Adrenal gland (tissue), 19 donors: Measurements from ENCODE around the gene DAPK2. TPM values are rescaled to one million over a fixed set of nuclear protein-coding genes. Genes with fewer than 3 reads are reported as not detected.

Experiments
- DNase-seq, 7 donors: peaks; one replicate each; pipeline ENCODE4 v3.0.0-alpha.2; 2019 to 2020
- H3K27ac ChIP-seq, 5 donors: fragments of 200-600 bp; sonication (generic) in 4 of 5; 1 replicate in 3 of 5; 2 replicates in 2 of 5; pipeline versions ENCODE4 v1.5.1 to v1.8.0; 2016 to 2020; ENCODE audit warnings: mild to moderate bottlenecking in 1 of 5
- H3K27me3 ChIP-seq: fragments of 200-600 bp; 2 replicates; pipeline ENCODE4 v1.8.0; 2021
- H3K36me3 ChIP-seq, 2 donors: fragments of 200-600 bp; replicated peaks in 1 of 2; 1 replicate in 1 of 2; 2 replicates in 1 of 2; pipeline versions ENCODE4 v1.5.1 to v1.8.0; 2018 to 2022
- H3K4me1 ChIP-seq, 2 donors: fragments of 200-600 bp; replicated peaks in 1 of 2; 1 replicate in 1 of 2; 2 replicates in 1 of 2; pipeline versions ENCODE4 v1.5.1 to v1.8.0; 2018 to 2021
- H3K4me3 ChIP-seq, 4 donors: fragments of 200-600 bp; sonication (generic) in 3 of 4; one replicate each; pipeline ENCODE4 v1.5.1; 2016 to 2018
- H3K9me3 ChIP-seq, 3 donors: fragments of 200-600 bp; sonication (generic) in 1 of 3; replicated peaks in 1 of 3; 1 replicate in 2 of 3; 2 replicates in 1 of 3; pipeline versions ENCODE4 v1.5.1 to v1.8.0; 2016 to 2021
- CTCF ChIP-seq, 6 experiments: fragments of 450-650 bp in 4 of 6; fragments of 200-600 bp in 2 of 6; sonication (generic) in 1 of 6; IDR thresholded peaks; 1 replicate in 5 of 6; 2 replicates in 1 of 6; pipeline versions ENCODE4 v1.5.1 to v1.8.0; 2016 to 2021; ENCODE audit warnings: antibody characterized with exemption in 6 of 6, mild to moderate bottlenecking in 2 of 6, moderate library complexity in 1 of 6
- POLR2A ChIP-seq, 2 donors: fragments of 450-650 bp; IDR thresholded peaks; one replicate each; pipeline ENCODE4 v1.6.1; 2017; ENCODE audit warnings: antibody characterized with exemption in 2 of 2, mild to moderate bottlenecking in 2 of 2, moderate library complexity in 1 of 2
- WGBS, 4 donors: extraction: QIAGEN DNeasy Blood & Tissue Kit in 2 of 4; methylation state at CpG; one replicate each; pipeline versions ENCODE4 v1.1.5 to v1.1.7; 2013 to 2017; 5-methylcytosine and 5-hydroxymethylcytosine counted together
- intact Hi-C, 2 donors: fragments of 100-400 bp; cut with DNase I; formaldehyde crosslinking; loops; one replicate each; pipeline versions ENCODE4 v1.14.1 to v1.15.0; 2022 to 2023
- long read RNA-seq, 10 donors: library from polyadenylated mRNA in 3 of 10; unstranded in 2 of 10; stranded (forward) in 1 of 10; transcript quantifications; one replicate each; pipeline ENCODE4 v2.0.0 and lab custom pipeline, GENCODE V29; 2021 to 2026
- polyA plus RNA-seq, 3 donors: library from polyadenylated mRNA; stranded (reverse); fragments of 200-250 nt in 2 of 3; fragments of 350-450 nt in 1 of 3; fragmentation: Illumina TruSeq in 1 of 3; extraction: RNeasy Lipid Tissue Mini Kit (QIAGEN cat#74804) in 1 of 3; gene quantifications; one replicate each; pipeline ENCODE4 v1.2.3, GENCODE V29; 2013 to 2014
- total RNA-seq, 9 donors: library from RNA; depleted of rRNA in 4 of 9; stranded (reverse); fragments of >200 nt in 4 of 9; fragments of 120-200 nt in 1 of 9; fragmentation: NEBNext Ultra II Directional in 1 of 9; extraction: Animal tissue kit (Norgen Biotek cat#: 25700) in 1 of 9; gene quantifications; one replicate each; pipeline versions ENCODE4 v1.1.0 to v1.2.4, GENCODE V29; 2013 to 2023
- donor health status: healthy with polysubstance abuse.
- donor health status: Bipolar disorder and iron deficiency.
- donor health status: DM: yes; HTN: yes; CAD: no.
- donor health status: DM: no; HTN: no; CAD: no.
- donor health status: DM: no; HTN: no; CAD: no.
- donor health status: DM: yes; HTN: yes; CAD: no.

The DAPK2 gene
- 1 to 10 TPM; 1.2 to 8.4 (median 5.9) TPM for total RNA-seq
- 1 to 10 TPM in 2 of 3 donors, under 1 TPM in 1; 0.97 to 8.7 (median 6.4) TPM for polyA plus RNA-seq
- long read RNA-seq, donor 1: 0 reads
- long read RNA-seq, donor 2: 0 reads
- long read RNA-seq, donor 3: 0 reads
- long read RNA-seq, donor 4, partial matches to known transcripts: 0 of 3 reads
- long read RNA-seq, donor 4, other reads (novel, unspliced or antisense): 0 of 3 reads
- long read RNA-seq, donor 5, transcript DAPK2-202 (12 exons, 1,741 nt): major isoform, 7 of 10 reads
- long read RNA-seq, donor 5, partial matches to known transcripts: 2 of 10 reads
- long read RNA-seq, donor 5, other reads (novel, unspliced or antisense): 1 of 10 reads
- long read RNA-seq, donor 6, partial matches to known transcripts: 0 of 1 reads
- long read RNA-seq, donor 6, other reads (novel, unspliced or antisense): 0 of 1 reads
- long read RNA-seq, donor 7: 0 reads
- long read RNA-seq, donor 8: 0 reads
- long read RNA-seq, donor 9: 0 reads
- long read RNA-seq, donor 10: 0 reads

DNA sequence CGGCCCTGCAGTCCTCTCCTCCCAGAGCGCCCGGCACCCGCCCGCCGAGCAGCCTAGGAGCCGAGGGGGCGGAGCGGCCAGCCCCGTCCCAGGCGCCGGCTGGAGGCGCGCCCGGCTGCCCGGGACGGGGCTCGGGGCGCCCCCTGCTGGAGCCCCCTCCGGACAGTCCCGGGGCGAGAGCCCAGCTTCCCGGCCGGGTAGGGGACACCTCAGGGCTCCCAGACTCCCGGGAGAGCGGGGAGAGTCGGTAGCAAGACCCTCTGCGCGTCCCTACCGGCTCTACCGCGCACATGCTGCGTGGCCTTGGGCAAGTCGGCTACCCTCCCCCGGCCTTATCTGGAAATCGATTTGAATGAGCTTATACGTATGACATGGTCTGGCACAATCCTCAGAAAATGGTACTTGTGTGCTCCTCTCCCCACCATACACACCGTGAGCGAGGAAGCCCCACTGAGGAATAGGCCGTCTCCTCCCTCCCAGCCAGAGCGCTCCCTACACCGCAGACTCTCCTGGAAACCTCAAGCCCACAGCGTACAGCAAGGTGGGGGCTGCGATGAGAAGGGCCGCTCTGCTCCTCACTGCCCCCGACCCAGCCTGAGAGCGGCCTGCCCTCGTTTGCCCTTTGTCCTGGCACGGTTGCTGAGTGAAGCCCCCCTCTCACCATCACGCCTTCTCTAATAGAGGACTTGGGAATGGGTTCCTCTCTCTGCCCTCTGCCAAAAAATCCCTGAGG lies at the start of gene DAPK2:
DAPK2 (minus strand) TSS at position 65 of the 733 bp plus-strand sequence. CDS start 6,224 bp downstream, outside the sequence.
- H3K36me3 ChIP-seq: no peaks in the 10 kb centered on the region
- no peaks in the 10 kb centered on the region for H3K27me3 ChIP-seq
- intact Hi-C loops: loop anchor here (5.0 to 10.0 kb wide), 4 partner anchors 104 to 292 kb away; no protein-coding TSS in a partner anchor
- peak within 1 kb of the TSS in 1 of 5 donors; percentile 70 for H3K27ac ChIP-seq
- H3K9me3 ChIP-seq: no peaks in the 10 kb centered on the region
- H3K4me3 ChIP-seq: peak within 1 kb of the TSS in 2 of 4 donors; percentile 32 to 91
- peak in 1 of 2 donors; percentile 22 for TF ChIP-seq POLR2A (IDR thresholded peaks at IDR 0.05)
- TF ChIP-seq CTCF (IDR thresholded peaks at IDR 0.05): peak; percentile 22 to 82 (median 60)
- peaks cover 0 to 3% of the 10 kb centered on the region in 2 donors for H3K4me1 ChIP-seq
- WGBS, 4 donors: 9 to 60% (median 19%) methylated on average over 2 to 50 of the region's 50 CpGs
- DNase-seq: peak; percentile 59 to 79 (median 70)

DNA sequence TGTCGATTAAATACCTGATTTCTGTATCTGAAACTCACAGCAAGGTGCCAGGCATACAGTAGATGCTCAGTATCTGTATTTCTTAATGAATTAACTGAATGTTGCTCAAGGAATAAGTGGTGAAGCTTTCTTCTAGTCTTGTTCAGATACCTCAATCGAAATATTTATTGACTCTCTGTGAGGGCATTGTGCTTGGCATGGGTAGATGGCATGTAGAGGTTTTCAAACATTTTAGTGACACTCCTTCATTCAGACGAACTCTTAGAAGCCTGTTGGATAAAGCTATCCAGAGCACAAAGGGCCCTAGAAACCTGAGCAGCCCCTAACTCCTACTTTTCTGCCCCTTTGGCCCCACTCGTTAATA lies 49.1 kb upstream of the DAPK2 start:
- 34 to 48% (median 41%) methylated on average over 4 of the region's 4 CpGs for WGBS, 4 donors
- H3K4me3 ChIP-seq: peak overlapping the region in 1 of 4 donors; percentile 76
- DNase-seq: no peak
- no peaks in the 10 kb centered on the region for H3K36me3 ChIP-seq
- no peaks in the 10 kb centered on the region for H3K9me3 ChIP-seq
- no peaks in the 10 kb centered on the region for H3K27me3 ChIP-seq
- H3K27ac ChIP-seq: peak overlapping the region in 4 of 5 donors; percentile 55 to 96 (median 86)
- intact Hi-C loops: no loop called here
- H3K4me1 ChIP-seq: peaks cover 53 to 64% of the 10 kb centered on the region in 2 donors
- TF ChIP-seq CTCF (IDR thresholded peaks at IDR 0.05) (no peak), POLR2A (IDR thresholded peaks at IDR 0.05) (no peak)

DNA sequence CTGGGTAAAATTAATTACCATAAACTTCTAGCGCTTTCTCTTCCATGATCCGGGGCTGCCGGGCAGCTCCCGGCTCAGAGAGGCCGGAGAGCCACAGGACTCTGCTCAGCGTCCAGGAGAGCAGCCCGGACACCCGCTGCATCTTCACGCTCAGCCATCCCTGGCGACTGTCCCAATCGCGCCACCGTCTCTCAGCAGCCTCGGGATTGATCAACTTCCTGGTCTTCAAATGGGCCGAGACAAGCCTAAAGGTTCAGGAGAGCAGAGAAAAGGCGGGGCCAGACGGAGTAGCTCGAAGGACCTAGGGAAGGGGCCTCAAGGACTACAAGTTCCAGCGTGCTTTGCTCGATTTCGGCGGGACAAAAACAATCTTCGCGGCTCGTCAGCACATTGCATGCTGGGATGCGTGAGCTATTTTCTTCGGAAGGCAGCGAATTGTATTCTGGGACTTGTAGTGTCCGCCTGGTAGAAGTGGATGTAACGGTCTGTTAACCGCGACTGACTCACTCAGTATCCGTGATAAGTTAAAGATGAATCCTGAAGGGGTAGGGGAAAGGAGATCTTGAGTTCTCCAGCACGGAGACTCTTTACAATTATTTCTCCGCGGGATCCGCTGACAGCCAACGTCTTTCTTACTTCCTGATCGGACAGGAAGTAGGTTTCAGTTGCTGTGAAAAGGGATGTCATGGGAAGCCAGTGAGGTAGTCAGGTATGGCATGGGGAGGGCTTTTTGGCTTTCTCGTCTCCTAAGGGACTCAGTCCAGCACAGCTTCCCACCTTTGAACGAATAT lies 47.5 kb upstream of the DAPK2 start, which contains the start of gene CIAO2A:
CIAO2A (minus strand) TSS at position 212 of the 791 bp plus-strand sequence; CDS start at position 142, 70 bp downstream.
- no peaks in the 10 kb centered on the region for H3K27me3 ChIP-seq
- peak within 1 kb of the TSS; percentile 65 to 97 (median 72) for H3K27ac ChIP-seq
- H3K4me3 ChIP-seq: peak within 1 kb of the TSS; percentile 36 to 75 (median 72)
- intact Hi-C loops: no loop called here
- H3K36me3 ChIP-seq: peaks cover 0 to 3% of the 10 kb centered on the region in 2 donors
- TF ChIP-seq CTCF (IDR thresholded peaks at IDR 0.05): no peak
- TF ChIP-seq POLR2A (IDR thresholded peaks at IDR 0.05): peak in 1 of 2 donors; percentile 82
- 0% methylated on average over 25 to 41 of the region's 41 CpGs for WGBS, 4 donors
- H3K9me3 ChIP-seq: no peaks in the 10 kb centered on the region
- H3K4me1 ChIP-seq: peaks cover 45 to 67% of the 10 kb centered on the region in 2 donors
- peak; percentile 95 to 99 (median 98) for DNase-seq
